NCI-H524 (cell line): ENCODE results near the gene RNF208.

ENCODE experiments used
- DNase-seq, 2 experiments: peaks; one replicate each; lab custom pipeline; 2025; lab: John Stamatoyannopoulos, UW

Gene RNF208

DNA sequence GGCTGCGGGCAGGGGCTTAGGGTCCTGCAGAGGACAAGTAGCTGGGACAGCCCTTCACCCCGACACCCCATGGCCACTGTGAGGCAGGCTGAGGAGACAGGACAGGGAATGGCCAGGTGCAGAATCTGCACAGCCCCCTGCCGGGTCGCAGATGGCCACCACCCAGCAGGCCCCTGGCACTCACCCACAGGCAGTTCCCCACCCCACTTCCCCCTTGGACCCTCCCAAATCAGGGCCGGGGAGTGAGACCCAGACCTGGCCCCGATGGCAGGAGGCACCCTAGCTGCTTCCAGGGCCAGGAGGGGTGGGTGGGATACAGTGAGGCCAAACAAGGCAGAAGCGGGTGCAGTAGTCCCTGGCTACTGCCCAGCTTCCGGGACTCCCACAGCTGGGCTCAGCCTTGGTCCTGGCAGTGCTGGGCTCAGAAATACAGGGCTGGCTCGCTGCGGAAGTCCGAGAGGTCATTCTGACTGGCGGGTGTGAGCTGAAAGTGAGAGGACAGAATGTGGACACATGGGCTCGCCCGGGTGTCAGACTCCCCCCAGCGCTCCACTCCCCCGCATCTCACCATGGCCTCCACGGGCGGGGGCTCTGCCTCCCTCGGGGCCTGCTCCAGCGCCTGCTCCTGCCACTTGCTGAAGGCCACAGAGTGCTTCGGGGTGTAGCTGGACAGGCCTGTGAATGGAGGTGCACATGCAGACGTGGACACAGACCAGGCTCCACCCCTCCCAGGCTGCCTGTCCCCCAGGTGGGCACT lies 30.2 kb downstream of the RNF208 start:
- DNase-seq = no peak

DNA sequence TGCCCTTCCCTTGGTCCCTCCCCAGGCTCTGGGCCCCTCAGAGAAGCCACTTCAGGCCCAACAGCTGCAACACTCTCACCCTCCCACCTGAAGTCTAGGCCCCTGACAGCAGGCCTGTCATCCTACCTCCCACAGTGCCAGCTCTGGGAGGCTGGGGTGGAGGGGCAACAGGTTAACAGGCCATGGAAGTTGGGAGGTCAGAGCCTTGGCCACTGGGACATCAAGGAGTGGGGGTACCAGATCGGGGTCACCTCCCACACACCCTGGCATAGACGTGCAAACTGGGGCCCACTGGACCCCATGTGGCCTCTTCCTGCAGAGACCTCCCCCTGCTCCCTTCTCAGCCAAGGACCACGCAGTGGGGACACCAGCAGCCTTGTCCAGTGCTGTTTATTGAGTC lies 30.8 kb downstream of the RNF208 start:
- no peak for DNase-seq

DNA sequence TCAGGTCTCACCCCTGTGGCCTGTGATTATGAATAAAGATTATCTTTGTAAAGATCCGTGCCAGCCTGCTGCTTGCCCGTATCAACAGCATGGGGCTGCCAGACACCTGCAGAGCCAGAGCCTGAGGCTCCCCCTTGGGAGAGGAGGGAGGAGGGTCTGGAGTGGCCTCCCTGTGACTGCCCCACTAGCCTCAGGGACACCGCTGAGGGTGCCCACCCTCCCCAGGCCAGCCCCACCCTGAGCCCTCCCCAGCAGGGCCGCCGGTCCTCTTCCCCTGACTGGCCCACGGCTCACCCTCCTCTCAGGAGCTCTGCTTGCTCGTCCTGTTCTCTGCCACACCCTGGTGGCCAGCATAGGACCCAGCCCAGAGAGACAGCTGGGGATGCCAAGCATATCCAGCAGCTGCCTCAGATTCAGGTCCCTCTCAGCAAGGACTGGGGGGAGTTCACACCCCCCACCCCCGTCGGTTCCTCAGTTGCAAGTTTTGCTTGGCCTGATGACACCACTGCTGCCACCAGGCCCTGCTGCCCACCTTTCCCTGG lies 31.7 kb downstream of the RNF208 start:
- no peak for DNase-seq

DNA sequence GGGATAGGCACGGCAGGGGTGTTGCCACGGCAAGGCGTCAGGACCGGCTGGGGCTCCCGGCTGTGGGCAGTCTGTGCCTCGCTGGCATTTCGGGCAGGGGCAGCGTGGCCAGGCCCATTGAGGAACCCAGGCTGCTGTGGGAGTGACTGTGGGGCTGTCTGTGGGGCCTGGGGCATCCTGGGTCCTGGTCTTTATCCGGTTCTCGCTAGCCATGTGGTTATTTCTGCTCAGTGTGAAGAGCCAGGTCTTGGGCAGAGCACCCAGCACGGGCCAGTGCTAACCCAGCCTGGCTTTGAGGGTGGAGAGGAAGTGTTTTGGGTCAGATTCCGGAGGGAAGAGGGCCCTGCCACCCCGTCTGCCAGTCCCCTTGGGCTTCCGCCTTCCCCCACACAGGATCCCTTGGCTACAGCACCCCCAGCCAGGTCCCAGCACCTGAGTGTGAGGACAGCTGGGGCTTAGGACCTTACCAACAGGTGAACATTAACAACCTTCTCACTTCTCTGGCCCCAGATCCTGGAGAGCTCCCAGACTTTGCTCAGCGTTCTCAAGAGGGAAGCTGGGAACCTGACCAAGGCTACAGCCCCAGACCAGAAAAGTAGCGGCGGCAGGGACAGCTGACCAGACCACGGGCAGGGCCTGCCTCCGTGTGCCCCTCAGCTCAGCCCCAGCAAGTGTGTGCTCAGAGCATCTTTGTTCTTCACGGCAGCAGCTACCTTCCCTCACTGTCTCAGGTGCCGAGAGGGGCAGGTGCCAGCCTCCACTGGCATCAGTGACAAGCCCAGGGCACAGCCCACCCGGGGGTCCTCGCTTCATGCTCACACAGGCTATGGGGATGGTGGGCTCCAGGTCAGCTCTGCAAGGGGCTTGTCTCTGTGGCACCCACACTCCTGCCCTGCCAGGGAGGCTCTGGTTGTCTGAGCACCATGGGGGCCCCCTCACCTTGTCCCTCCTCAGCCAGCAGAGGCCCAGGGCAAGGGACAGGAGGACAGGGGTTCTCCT lies 32.4 kb downstream of the RNF208 start:
- DNase-seq = no peak

DNA sequence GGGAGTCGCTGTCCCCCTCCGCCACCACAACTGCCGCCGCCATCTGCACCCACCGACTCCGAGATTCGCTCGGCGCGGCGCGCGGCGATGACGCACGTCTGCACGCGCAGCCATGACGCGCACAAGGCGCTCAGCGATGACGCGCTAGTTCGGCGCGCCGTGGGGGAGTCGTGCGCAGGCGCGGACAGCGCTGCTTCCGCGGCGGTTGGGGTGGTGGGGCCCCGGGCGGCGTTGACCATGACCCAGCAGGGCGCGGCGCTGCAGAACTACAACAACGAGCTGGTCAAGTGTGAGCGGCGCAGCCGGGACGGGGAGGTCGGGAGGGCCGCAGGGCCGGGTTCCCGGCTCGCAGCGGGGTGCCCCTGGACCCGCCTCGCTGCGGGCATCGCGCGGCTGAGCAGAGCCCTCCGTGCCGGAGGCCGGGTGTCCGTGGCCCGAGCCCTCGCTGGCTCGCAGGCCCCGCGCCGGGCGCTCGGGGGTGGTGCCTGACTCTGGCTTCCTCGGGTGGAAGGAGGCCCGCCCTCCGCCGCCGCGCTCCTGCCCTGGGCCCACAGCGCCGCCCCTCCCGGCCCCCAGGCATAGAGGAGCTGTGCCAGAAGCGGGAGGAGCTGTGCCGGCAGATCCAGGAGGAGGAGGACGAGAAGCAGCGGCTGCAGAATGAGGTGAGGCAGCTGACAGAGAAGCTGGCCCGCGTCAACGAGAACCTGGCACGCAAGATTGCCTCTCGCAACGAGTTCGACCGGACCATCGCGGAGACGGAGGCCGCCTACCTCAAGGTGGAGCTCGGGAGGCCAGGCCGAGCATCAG lies 33.3 kb downstream of the RNF208 start, which contains the start of the genes ANAPC2 and SSNA1:
TSS of gene ANAPC2 (minus strand) at position 71 of the 807 bp plus-strand sequence. CDS start at position 43, 28 bp downstream.
TSS of gene SSNA1 (plus strand) at position 187 of the 807 bp plus-strand sequence. CDS start at position 238, 51 bp downstream.
- peak; percentile 88 to 97 for DNase-seq

DNA sequence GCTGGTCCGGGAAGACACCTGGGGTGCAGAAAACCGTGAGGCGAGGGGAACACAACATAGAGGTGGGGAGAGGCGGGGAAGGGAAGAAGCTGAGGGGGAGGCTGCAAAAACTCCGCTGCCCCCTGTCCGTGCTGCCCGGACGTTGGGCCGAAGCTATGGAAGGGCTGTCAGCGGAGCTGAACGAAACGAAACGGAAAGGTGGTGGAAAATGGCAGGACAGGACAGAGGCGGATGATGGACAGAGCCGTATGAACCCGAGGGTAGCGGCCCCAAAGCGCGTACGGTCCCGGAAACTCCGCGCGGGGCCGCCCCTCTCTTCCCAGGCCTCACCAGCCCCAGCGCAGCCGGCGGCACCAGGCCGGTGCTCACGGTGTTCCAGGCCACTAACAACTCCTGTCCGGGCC lies 34.0 kb downstream of the RNF208 start:
- DNase-seq = no peak

DNA sequence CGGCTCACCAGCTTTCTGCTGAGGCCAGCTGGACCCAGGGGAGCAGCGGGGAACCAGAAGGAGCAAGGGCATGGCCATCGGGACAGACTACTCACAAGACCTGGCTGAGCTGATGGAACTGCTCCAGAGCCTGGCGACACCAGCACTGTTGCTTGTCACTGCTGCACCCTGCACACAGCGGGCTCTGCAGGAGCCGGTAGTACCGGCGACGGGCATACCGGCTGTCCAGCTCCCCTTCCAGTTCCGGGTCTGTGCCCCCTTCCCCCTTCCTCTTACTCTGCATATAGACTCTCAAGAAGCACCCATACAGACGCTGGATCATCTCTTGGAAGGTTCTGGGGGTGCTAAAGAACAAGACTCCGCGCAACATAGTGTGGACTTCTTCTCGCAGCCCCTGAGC lies 34.7 kb downstream of the RNF208 start:
- DNase-seq = no peak

DNA sequence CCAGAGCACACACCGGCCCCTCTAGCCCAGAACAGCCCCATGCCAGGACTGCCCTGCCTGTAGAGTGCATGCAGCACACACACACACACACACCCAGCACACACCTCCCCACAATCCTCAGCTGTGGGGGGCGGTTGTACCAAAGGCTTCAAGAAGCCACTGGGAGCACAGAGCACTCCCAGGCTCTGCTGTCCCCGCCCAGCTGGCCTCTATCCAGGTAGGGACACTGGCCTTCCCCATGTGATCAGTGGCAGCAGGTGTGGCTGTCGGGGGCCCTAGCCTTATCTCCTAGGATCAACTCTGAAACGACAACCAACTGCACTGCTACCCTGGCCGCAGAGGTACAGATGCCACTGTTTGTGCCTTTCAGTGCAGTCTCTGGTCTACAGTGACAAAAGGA lies 35.7 kb downstream of the RNF208 start:
- no peak for DNase-seq

DNA sequence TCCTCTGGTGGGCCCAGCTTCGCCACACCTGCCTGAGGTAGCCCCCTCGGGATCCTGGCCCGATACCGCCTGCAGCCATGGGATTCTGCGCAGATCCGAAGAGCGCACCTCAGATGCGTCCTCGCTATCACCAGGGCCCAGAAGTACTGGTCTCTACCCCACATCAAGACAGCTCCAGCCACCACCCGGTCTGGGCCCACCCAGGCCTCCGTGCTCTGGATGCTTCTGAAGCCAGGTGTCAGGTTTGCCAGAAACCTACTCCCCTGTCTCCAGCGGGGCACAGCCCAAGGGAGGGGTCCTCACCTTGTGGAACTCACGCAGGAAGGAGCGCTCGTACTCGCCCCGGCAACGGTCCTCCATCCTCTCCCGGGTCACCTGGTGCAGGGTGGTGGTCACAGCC lies 36.1 kb downstream of the RNF208 start:
- no peak for DNase-seq

DNA sequence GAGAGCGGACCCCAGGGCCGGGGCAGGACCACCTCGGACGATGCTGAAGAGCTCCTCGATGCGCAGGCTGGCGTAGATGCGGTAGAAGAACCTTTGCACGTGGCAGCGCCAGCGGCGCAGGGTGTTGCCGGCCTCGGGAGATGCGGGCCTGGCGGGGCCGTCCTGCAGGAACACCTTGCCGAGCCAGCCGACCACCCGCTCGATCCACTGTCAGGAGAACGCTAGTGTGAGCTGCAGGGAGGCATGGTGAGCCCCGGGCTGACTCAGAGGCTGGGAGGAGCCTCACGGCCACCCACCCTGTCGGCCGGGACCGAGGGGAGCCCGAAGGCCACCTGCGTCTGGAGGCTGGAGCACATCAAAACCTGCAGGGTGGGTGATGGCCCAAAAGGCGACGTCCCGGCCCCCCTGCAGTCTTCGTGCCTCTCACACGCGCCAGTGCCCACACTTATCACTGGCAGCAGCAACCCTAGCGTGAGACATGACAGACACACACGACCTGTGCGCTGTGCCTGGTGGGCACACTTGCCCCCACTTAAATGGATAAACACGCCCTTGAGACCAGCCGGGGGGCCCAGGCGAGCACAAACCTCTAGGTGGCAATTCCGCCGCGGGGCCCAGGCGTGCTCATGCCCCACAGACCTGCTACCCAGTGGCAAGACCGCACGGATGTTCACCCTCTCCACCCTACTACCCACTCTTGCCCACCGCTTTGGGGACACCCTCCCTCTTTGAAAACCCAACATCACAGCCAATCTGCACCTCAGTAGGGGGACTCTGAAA lies 37.0 kb downstream of the RNF208 start:
- DNase-seq = no peak

DNA sequence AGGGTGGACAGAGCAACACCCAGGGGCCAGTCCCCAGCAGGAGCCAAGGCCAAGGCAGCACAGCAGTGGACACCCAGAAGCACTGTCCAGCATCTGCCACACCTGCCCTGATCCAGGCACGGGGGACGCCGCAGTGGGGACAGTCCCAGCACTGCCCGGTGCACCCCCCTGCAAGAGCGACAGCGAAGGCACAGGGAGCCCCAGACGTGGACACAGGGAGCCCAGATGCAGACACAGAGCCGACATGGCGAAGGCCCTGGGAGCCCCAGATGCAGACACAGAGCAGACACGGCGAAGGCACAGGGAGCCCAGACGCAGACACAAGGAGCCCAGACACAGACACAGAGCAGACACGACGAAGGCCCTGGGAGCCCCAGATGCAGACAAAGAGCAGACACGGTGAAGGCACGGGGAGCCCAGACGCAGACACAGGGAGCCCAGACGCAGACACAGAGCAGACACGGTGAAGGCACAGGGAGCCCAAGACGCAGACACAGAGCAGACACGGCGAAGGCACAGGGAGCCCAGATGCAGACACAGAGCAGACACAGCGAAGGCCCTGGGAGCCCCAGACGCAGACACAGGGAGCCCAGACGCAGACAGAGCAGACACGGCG lies 38.0 kb downstream of the RNF208 start:
- no peak for DNase-seq

DNA sequence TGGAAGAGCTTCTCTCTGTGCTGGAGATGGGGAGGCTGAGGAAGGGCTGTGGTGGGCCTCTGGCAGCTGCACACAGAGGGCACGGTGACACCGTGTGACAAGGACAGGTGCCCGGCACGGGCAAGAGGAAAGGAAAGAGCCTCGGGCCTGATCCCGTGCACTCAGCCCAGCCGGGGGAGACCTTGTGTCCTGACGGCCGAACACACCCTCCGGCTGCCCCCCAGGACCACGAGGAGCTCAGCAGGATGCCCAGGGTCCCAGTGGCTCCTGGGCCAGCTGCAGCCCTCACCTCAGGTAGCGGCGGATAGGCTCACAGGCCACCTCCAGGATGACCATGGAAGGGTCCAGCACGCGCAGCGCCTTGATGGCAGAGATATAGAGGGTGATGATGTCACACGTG lies 39.2 kb downstream of the RNF208 start:
- no peak for DNase-seq

DNA sequence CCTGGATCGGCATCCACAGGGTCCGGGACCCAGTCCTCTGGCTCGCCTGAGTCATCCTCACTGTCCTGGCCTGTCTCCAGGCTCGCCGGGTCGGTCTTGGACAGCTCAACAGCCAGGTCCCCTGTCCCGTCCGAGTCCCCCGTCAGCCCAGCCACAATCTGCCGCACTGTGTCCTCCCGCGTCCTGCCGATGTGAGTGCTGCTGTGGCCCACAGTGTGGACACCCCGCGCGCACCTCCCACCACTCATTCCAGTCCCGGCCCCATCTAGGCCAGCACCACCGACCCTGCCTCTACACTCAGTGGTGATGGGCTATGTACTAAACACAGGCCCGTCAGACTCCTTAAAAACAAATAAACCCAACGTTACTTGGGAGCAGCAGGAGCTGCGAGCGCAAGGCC lies 40.4 kb downstream of the RNF208 start:
- no peak for DNase-seq

DNA sequence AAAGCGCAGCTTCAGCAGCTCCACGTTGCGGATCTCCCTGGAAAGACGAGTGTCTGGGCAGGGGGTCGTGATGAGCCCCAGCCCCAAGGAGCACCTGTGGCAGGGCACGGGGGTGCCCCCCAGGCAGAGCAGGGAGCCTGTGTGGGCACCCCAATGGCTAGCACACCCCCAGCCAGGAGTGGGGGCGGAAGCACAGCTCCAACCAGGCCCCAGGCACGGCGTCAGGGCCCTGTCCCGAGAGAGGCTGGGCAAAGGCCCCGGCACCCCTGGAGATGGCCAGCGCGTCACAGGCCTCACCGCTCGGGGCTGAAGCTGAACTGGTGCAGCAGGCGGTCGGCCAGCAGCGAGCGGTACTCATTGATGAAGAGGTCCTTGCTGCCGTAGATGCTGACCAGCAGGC lies 41.5 kb downstream of the RNF208 start:
- no peak for DNase-seq

DNA sequence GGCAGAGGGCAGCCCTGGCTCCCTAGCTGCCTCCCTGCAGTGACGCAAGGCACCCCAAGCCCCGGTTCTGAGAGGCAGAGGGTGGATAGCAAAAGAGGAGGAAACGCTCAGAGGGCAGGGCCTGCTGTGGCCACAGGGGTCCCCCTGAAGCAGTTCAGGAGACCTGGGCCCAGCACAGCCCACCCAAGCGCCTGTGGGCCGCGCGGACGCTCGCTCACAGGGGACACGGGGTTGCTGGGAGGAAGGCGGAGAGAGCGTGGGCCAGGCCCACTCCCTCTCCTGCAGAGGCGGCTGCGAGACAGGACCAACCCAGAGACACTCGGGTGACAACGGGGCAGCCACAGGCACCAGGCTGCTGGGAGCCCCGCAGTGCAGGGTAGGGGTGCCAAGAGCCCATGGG lies 42.3 kb downstream of the RNF208 start:
- no peak for DNase-seq

DNA sequence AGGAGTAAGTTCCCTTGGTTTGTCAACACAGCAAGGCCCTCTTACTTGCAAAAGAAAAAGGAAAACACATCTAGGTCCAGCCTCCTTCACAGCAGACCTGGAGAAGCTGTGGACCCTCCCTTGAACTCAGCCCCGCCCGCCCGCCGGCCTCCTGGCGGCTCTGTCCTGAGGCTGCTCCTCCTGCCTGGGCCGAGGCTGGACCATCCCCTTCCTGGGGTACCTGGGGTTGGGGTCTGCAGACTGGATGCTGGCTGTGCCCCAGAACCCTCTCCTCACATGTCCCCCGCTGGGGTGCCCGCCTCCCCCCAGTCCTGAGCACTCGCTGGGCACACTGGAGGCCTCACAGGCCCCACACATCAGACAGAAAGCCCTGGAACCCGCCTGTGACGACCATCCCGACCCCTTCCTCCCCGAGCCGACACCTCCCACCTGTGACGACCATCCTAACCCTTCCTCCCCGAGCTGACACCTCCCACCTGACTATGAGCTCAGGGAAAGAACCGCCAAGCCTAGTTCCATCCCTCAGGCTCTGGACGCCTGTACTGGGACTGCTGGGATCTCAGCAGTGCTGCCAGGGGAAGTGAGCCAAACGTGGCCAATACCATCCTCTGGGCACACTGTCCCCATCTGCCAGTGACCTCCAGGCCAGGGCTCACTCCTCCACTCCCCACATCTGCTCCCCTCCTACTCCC lies 43.0 kb downstream of the RNF208 start:
- no peak for DNase-seq

DNA sequence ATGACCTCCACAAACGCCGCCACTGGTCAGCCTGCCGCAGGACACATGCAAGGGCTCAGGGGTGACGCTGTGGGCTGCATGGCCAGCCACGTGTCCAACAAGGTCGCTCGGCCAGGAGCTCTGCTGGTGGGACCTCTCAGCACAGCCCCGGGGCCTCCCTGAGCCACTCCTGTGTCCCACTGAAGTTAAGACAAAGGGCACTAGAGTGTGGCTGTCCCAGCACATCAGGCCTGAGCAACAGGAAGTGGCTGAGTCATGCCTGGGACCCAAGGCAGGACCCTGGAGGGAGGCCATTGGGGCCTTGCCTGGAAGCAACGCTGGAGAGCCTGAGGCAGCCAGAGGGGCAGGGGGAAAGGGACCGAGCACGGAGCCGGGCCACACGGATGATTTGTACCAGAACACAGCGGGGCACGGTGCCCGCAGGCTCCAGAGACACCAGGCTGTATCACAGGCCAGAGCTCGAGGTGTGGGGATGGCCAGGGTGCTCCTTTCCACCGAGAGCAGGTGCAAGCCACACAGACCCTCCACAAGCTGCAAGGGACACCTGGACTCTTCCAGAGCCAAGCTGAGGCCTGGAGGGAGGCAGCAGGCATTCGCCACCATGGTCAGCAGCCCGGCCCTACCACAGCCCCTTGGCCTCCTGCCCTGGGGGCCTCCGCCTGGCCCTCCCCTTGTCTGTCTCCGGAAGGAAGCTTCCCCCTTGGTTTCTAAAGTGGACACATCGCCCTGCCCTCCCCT lies 43.7 kb downstream of the RNF208 start:
- no peak for DNase-seq

DNA sequence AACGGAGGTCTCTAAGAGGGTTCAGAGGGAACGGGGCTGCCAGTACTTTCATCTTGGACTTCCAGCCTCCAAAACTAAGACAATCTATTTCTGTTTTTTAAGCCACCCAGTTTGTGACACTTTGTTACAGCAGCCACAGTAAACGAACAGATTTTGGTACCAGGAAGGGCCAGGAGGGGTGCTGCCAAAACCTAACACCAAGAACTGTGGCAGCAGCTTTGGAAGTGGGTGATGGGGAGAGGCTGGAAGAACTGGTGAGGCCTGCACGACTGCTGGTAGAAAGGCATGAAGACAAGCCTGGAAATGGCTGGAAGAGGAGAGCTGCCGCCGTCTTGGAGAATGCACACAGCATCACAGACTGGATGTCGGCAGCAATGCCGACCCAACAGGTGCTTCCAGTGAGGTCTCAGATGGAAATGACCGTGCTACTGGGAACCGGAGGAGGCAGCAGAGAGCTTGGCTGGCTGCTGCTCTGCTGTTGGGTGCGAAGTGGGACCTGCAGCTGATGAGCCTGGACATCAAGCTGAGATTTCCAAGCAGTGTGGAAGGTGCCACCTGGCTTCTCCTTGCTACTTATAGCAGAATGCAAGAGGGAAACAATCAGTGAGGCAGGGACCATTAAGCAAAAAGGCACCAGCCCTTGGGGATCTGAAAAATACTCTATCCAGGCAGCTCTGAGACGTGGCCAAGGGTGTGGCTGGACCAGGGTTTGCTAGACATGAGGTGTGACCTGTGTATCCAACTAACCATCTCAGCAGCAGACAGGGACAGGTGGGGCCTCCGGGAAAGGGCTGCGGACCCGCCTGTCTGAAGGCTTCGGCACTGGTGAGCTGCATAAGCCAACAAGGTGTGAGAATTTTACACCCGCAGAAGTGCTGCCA lies 45.5 kb downstream of the RNF208 start:
- DNase-seq = peak in 1 of 2 experiments; percentile 74
